GM18520 (cell line): ENCODE results near the gene LAMA4.

ENCODE experiments used
- ATAC-seq: cut with Tn5 transposase; IDR thresholded peaks from one replicate; pipeline ENCODE4 v1.9.1; 2021; ENCODE audit not compliant: unreplicated experiment

Gene LAMA4

DNA sequence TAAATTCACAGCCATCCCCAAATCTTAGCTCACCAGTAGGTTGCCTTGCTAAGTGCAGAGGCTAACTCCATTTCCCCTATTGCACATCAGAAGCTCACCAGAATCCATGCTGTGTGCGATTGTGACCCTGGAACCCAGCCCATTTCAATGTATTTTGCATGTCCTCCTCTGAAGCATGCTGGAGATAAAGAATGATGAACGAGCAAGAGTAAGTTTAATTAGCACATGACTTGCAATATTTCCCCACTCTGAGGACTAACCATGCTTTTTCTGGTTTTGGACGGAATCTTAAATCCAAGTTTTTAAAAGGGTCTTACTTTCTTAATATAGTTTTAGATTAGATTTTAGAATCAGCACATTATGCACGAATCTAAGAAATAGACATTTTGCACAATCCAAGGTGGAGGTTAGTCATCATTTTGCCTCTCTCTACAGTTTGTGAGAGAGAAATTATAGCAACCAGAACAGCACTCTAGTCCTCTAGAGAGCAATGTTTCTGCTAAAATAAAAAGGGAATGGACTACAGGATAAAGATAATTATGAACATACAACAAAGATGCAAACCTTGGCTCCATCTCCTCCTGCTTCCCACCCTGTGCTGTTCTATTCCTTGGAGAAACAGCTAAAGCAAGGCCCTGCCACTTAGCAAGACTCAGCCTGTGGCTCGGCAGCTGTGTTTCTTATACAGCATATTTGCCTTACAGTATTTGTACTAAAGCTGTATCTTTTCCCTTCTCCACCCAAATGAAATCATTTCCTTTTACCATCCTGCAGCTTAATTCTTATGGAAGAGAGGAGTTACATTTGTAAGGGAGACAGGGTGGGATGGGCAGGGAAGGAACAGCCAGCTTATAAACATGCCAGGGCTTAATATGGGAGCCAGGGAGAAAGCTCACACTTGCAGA, 24.9 kb upstream of the LAMA4 start:
- no peak for ATAC-seq

GRCh38 chr6:112275365-112275764, 21.0 kb upstream of the LAMA4 start:
- no peak for ATAC-seq

GRCh38 chr6:112274774-112275173, 20.4 kb upstream of the LAMA4 start:
- no peak for ATAC-seq

GRCh38 chr6:112272799-112273198, 18.4 kb upstream of the LAMA4 start:
- ATAC-seq = no peak

DNA sequence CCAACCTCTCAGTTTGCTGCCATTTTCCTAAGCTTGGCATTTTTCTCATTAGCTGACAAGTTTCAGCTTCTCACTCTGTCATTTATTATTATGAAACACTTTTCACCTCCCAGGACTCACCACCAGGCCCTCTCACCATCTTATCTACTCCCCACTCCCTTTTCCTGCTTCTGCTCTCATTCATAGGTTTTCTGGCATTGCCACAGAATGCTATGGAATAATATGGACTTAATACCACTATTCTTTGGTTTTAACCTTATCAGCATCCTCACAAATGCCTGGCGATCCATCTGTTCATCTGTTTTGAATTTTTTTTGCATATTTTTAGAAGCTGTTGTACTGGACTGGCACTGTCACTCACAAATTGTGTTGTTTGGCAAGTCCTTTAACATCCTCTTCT, 16.4 kb upstream of the LAMA4 start:
- ATAC-seq = no peak

- no peak for ATAC-seq
These were observed 15.7 kb upstream of the LAMA4 start for GRCh38 chr6:112269979-112270566.

- no peak for ATAC-seq
These were observed 14.7 kb upstream of the LAMA4 start for GRCh38 chr6:112269114-112269513.

DNA sequence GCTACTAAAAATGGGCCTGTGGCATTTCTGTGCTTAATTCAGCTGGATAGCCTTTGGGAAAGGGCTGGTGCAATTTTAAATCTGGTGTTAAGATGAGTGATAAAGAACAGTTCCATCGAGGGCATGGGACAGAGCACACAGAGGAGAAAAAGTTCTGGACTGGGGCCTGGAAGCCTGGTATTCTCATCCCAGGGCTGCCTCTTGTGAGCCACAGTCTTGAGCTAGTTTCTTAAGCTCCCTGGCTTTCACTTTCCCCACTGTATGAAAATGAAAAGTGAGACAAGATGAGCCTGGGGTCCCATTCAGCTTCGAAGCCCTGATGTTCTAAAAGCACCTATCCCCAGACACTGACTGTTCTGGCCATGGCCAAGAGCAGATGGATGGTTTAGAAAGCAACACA, 14.3 kb upstream of the LAMA4 start:
- no peak for ATAC-seq

DNA sequence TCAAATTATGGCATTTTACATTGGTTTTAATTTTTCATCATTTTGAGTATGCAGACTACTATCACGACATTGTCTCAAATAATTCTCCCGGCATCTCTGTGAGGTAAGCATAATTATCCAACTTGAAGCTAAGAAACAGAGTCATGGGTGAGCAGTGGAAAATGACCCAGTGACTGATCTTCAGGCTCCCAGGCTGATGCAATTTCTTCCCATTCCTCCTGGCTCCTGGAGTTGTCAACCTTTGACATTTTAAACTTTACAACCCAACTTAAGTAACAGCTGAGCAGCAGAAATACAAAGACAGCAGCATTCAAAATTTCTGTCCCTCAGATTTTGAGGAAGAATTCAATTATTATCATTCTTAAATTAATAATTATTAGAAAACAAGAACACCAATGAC, 13.7 kb upstream of the LAMA4 start:
- ATAC-seq = no peak

GRCh38 chr6:112266331-112266730, 12.0 kb upstream of the LAMA4 start:
- no peak for ATAC-seq

GRCh38 chr6:112259337-112259675, 4.9 kb upstream of the LAMA4 start:
- no peak for ATAC-seq

DNA sequence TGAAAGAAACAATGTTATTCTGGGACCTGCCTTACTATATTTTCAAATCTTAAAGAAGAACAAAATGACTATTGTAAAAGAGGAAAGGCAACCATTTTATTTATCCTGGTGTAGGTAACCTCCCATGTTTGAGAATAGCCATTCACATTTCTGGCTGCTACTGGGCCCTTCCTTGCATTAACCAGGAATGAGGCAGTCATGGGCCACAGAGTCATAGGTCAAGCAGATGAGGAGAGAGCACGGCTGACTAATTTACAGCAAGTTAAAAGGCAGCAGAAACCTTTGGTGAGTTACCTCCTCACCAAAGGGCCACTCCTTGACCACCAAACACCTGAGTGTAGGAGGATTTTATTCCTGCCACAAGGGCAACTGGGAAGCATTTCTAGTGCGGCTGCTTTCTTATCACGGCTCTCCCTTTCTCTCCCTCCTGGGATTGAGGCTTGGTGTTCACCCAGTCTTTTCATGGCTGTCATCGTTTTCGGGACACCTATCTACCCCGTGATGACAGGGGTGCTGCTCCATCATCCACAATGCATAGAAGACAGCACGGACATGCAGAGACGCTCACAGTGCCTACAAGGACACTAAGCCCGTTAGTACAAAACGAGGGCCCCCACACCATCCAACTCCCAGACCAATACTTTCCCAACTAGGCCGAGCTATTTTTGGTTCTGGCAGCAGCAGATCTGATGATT, 4.4 kb upstream of the LAMA4 start:
- no peak for ATAC-seq

- no peak for ATAC-seq
These were observed 3.0 kb upstream of the LAMA4 start for GRCh38 chr6:112257178-112257855.

- ATAC-seq = no peak
These were observed 554 bp upstream of the LAMA4 start for GRCh38 chr6:112254921-112255320.

- ATAC-seq = no peak
These were observed 898 bp downstream of the LAMA4 start for GRCh38 chr6:112253498-112253840.

DNA sequence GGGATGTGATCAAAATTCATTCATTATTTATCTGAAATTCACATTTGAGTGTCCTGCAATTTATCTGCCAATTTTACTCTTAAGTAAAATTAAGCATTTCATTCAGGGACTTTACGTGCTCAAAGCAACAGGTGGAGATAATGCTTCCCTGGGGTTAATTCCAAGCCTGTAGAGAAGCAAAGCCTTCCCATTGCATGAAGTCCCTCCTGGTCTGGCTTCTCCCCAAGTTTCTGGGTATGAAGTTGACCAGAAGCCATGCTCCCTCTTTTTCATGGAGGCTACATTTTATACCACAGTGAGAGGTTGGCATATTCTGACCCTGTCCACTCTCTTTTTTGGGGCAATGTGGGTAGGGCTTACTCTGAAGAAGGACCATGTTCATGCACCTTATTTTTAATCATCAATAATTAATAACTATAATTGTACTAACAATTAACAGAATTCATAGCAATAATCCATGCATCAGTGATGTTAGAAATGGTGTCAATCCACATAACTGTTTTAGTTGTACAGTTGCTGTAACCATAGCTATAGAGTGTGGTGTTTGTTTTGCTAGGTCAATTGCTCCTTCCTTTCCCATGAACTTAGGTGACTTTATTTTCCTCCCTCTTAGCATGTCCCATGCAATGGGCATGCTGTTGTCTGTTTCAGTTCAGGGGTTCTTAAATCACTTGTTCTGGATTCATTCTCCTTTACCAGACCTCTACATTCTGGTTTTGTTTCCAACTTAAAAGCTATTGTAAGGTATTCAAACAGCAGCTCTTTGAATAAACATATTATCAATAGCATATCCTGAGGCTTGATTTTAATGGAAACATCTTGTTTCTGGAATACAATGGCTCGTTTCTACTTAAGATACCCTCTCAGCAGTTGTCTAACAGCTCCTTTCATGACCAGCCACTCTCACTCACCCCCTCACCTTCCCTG, 1.5 kb downstream of the LAMA4 start:
- no peak for ATAC-seq

DNA sequence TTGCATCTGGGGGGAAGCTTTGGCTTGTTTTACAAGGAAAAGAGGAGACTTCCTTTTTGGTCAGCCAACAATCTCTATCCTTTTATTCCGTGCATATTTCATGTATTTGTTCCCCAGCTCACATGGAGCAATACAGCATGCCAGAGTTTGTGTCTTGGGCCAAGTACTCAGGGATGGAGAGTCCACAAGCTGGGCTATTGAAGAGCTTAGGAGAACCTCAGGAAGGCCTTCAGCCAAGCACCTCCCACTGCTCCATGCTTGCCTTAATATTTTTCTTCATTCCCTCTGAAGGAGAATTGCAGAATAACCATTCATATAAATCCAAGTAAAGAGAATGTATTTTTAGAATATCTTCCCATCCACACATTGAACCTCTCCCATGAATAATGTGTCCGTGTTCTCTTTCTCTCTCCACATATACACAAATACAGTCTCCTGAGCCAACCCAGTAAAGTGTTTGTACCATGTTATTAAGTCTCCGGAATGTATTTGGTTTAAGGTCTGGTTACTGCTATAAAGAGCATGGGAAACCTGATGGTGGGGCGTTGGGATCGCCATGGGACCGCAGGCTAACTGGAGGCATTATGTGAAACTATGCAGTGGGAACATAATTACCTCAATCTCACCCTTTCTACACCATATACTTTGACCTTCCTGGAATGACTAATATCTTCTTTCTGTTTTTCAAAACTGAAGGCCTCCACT, 3.0 kb downstream of the LAMA4 start:
- ATAC-seq = no peak

DNA sequence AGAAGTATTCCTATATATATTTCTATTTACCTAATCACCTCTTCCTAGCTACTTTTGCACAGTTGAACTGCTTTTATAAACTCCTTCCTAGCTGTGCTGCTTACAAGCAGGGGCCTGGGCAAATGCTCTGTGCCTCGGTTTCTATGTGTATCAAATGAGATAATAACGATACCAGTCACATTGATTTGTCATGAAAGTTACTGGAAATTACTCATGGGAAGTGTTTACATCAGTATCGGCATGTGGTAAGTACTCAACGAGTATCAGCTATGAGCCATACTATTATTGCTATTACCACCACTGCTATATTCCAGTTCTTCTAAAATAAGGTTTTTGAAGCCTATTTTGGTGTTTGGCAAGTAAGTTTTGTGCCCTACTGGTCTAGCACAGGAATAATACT, 4.9 kb downstream of the LAMA4 start:
- ATAC-seq = no peak

- ATAC-seq = no peak
These were observed 7.1 kb downstream of the LAMA4 start for GRCh38 chr6:112247275-112247674.
